ENCODE data around the gene PI4KB.
"Not testable (repeated sequence)": the region's sequence is repeated elsewhere in the genome, so short reads cannot be mapped to it uniquely, and the experiment has no call there.

Gene PI4KB

GRCh38 chr1:151281969-151282882 lies 45.0 kb downstream of the PI4KB start, which contains the start of gene ZNF687:
ZNF687 (plus strand) TSS chr1:151282299; CDS start chr1:151286292, 3,993 bp downstream.
- Mint-ChIP-seq H3K4me3 (peak within 1 kb of the TSS; percentile 93), H3K9me3 (no peaks in the 10 kb centered on the region), H3K27ac (peak within 1 kb of the TSS; percentile 100), H3K27me3 (ENCODE audit: low read depth, poor library complexity) (peaks cover 17% of the 10 kb centered on the region), H3K36me3 (ENCODE audit: low read depth) (peaks cover 5% of the 10 kb centered on the region), H3K4me1 (peaks cover 29% of the 10 kb centered on the region)
- no peak for TF ChIP-seq CTCF (IDR thresholded peaks at IDR 0.05)
- peak; percentile 99 for DNase-seq

GRCh38 chr1:151281225-151281968 lies 45.8 kb downstream of the PI4KB start:
- TF ChIP-seq CTCF (IDR thresholded peaks at IDR 0.05) = no peak
- DNase-seq = peak; percentile 94
- H3K27ac Mint-ChIP-seq = peak overlapping the region; percentile 100

GRCh38 chr1:151277249-151277648 lies 50.0 kb downstream of the PI4KB start:
- Mint-ChIP-seq H3K4me3 (no peak overlapping the region), H3K9me3 (no peaks in the 10 kb centered on the region), H3K36me3 (ENCODE audit: low read depth) (peaks cover 13% of the 10 kb centered on the region), H3K27me3 (ENCODE audit: low read depth, poor library complexity) (peaks cover 13% of the 10 kb centered on the region), H3K27ac (no peak overlapping the region), H3K4me1 (no peaks in the 10 kb centered on the region)
- no peak for DNase-seq
- no peak for TF ChIP-seq CTCF (IDR thresholded peaks at IDR 0.05)

More at GRCh38 chr1:151281225-151281968, 45.8 kb downstream of the PI4KB start:
- Mint-ChIP-seq H3K27me3 (ENCODE audit: low read depth, poor library complexity) (peaks cover 17% of the 10 kb centered on the region), H3K4me3 (peak overlapping the region; percentile 93), H3K9me3 (no peaks in the 10 kb centered on the region), H3K4me1 (peaks cover 29% of the 10 kb centered on the region), H3K36me3 (ENCODE audit: low read depth) (no peaks in the 10 kb centered on the region)

DNA sequence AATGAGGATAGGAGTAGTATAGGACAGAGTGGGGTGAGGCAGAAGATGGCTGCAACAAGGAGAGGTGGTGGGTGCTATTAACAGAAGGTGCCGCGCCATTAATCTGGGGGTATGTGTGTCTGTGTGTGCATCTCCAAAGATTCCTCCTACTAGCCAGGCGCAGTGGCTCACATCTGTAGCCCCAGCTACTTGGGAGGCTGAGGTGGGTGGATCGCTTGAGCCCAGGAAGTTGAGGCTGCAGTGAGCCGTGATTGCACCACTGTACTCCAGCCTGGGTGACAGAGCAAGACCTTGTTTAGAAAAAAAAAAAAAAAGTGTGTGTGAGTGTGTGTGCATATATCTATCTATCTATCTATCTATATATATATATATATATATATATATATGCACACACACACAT lies 51.9 kb downstream of the PI4KB start:
- H3K4me3 Mint-ChIP-seq, H3K27ac Mint-ChIP-seq, H3K9me3 Mint-ChIP-seq, H3K4me1 Mint-ChIP-seq, DNase-seq: not testable (repeated sequence)
- Mint-ChIP-seq H3K27me3 (ENCODE audit: low read depth, poor library complexity) (peaks cover 10% of the 10 kb centered on the region), H3K36me3 (ENCODE audit: low read depth) (peaks cover 22% of the 10 kb centered on the region)

DNA sequence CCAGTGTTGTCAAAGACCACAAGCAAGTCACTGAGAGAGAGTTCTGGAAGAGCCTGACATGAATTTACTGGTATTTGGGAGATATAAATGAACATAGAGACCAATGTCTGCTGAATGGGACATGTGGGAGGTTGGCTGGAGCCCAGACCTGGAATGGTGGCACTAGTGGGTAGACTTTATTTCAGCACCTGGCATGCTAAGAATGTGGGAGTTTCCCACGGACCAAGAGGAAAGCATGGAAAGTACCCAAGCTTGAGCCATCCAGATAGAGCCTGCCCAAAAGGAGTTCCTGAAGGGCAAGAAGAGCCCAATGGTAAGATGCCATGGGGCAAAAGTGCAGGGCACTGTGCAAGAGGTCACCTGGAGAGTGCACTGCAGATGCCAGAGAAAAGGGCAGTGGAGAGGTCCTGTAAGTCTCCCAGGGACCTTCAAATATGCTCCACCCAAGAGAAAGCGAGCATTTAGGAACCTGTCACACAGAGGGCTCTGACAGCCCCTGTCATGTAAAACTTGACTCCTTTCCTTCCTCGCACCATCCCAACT lies 53.2 kb downstream of the PI4KB start:
- peaks cover 10% of the 10 kb centered on the region for H3K27me3 Mint-ChIP-seq (ENCODE audit: low read depth, poor library complexity)
- no peak for TF ChIP-seq CTCF (IDR thresholded peaks at IDR 0.05)
- no peak overlapping the region for H3K27ac Mint-ChIP-seq
- H3K4me1 Mint-ChIP-seq = no peaks in the 10 kb centered on the region
- H3K9me3 Mint-ChIP-seq = no peaks in the 10 kb centered on the region
- no peak for DNase-seq
- H3K36me3 Mint-ChIP-seq (ENCODE audit: low read depth) = peaks cover 30% of the 10 kb centered on the region
- H3K4me3 Mint-ChIP-seq = no peak overlapping the region

GRCh38 chr1:151267760-151268159 lies 59.5 kb downstream of the PI4KB start:
- H3K36me3 Mint-ChIP-seq (ENCODE audit: low read depth) = peaks cover 68% of the 10 kb centered on the region
- H3K9me3 Mint-ChIP-seq = no peaks in the 10 kb centered on the region
- H3K4me1 Mint-ChIP-seq = no peaks in the 10 kb centered on the region
- H3K27ac Mint-ChIP-seq = peak overlapping the region; percentile 88
- no peak for DNase-seq
- no peak overlapping the region for H3K4me3 Mint-ChIP-seq
- H3K27me3 Mint-ChIP-seq (ENCODE audit: low read depth, poor library complexity) = peaks cover 3% of the 10 kb centered on the region
- no peak for TF ChIP-seq CTCF (IDR thresholded peaks at IDR 0.05)
